ENCODE results near the gene BACH1.

GRCh38 chr21:29256126-29256910 is 42.4 kb upstream of the BACH1 start:
- no peak for TF ChIP-seq EZH2 (IDR thresholded peaks at IDR 0.05; ENCODE audit: insufficient read depth, poor library complexity, severe bottlenecking)
- TF ChIP-seq EZH2phosphoT487 (IDR thresholded peaks at IDR 0.05; ENCODE audit: insufficient read depth, low read depth): no peak
